ENCODE data around the gene PCDHGA12.
"Not testable (repeated sequence)": the region's sequence is repeated elsewhere in the genome, so short reads cannot be mapped to it uniquely, and the experiment has no call there.

PCDHGA12 gene

GRCh38 chr5:141407790-141408505, 22.4 kb upstream of the PCDHGA12 start, which contains the start of gene PCDHGB6:
Gene PCDHGB6 (plus strand): TSS chr5:141408021. CDS start chr5:141408203, 182 bp downstream.
- peak in 1 of 2 donors; percentile 30 for DNase-seq (ENCODE audit: low read depth in 1 of 2, low spot score in 1 of 2)

DNA sequence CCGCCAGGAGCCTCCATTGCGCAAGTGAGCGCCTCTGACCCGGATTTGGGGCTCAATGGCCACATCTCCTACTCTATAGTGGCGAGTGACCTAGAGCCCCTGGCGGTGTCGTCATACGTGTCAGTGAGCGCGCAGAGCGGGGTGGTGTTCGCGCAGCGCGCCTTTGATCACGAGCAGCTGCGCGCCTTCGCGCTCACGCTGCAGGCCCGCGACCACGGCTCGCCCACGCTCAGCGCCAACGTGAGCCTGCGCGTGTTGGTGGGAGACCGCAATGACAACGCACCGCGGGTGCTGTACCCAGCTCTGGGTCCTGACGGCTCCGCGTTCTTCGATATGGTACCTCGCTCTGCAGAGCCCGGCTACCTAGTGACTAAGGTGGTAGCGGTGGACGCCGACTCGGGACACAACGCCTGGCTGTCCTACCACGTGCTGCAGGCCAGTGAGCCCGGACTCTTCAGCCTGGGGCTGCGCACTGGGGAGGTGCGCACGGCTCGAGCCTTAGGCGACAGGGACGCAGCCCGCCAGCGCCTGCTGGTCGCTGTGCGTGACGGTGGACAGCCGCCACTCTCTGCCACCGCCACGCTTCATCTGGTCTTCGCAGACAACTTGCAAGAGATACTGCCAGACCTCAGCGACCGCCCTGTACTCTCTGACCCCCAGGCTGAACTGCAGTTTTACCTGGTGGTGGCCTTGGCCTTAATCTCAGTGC, 20.6 kb upstream of the PCDHGA12 start:
- DNase-seq (ENCODE audit: low read depth in 1 of 2, low spot score in 1 of 2): no peak

DNA sequence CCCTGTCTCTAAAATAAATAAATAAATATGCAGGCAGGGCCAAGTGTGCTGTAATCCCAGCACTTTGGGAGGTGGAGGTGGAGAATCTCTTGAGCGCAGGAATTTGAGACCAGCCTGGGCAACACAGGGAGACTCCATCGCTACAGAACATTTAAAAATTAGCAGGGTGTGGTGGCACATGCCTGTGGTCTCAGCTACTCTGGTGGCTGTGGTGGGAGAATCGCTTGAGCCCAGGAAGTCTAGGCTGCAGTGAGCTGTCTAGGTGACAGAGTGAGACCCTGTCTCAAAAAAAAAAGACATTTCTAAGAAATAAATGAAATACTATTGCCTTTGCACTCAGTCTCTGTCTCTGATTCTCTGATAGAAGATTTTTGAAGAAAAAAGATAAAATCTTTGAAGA, 18.7 kb upstream of the PCDHGA12 start:
- no peak for DNase-seq (ENCODE audit: low read depth in 1 of 2, low spot score in 1 of 2)

DNA sequence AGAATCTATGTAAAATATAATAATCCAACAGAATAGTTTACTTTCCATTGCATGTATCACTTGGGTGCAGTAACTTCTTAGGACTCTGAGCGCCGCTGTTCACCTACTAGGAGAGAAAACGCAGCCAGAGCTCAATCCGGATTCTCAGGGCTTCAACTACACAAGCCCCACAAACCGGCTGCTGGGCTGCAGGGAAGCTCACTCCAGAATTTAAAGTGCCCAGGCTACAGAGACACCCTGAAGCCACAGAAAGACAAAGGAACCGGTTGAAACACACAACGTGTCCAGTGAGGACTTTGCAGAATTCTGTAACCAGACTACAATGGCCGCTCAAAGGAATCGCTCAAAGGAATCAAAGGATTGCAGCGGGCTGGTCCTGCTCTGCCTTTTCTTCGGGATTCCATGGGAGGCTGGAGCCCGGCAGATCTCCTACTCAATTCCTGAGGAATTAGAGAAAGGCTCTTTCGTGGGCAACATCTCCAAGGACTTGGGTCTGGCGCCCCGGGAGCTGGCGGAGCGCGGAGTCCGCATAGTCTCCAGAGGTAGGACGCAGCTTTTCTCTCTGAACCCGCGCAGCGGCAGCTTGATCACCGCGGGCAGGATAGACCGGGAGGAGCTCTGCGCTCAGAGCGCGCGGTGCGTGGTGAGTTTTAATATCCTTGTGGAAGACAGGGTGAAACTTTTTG, 17.3 kb upstream of the PCDHGA12 start, which contains the start of gene PCDHGA10:
PCDHGA10 (plus strand) TSS at position 134 of the 686 bp plus-strand sequence; CDS start at position 323, 189 bp downstream.
- no peak for DNase-seq (ENCODE audit: low read depth in 1 of 2, low spot score in 1 of 2)

DNA sequence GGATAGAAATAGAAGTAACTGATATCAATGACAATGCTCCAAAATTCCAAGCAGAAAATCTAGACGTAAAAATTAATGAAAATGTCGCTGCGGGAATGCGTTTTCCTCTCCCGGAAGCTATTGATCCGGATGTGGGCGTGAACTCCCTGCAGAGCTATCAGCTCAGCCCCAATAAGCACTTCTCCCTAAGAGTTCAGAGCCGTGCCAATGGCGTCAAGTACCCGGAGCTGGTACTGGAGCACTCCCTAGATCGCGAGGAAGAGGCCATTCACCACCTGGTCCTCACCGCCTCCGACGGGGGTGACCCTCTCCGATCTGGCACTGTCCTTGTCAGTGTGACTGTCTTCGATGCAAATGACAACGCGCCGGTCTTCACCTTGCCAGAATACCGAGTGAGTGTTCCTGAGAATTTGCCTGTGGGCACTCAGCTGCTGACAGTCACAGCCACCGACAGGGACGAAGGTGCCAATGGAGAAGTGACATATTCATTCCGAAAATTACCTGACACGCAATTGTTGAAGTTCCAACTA, 16.7 kb upstream of the PCDHGA12 start:
- DNase-seq (ENCODE audit: low read depth in 1 of 2, low spot score in 1 of 2): no peak

DNA sequence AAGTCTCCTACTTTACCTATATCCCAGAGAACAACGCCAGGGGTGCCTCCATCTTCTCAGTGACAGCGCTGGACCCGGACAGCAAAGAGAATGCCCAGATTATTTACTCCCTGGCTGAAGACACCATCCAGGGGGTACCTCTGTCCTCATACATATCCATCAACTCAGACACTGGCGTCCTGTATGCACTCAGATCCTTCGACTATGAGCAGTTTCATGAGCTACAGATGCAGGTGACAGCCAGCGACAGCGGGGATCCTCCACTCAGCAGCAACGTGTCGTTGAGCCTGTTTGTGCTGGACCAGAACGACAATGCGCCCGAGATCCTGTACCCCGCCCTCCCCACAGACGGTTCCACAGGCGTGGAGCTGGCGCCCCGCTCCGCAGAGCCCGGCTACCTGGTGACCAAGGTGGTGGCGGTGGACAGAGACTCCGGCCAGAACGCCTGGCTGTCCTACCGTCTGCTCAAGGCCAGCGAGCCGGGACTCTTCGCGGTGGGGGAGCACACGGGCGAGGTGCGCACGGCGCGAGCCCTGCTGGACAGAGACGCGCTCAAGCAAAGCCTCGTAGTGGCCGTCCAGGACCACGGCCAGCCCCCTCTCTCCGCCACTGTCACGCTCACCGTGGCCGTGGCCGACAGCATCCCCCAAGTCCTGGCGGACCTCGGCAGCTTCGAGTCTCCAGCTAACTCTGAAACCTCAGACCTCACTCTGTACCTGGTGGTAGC, 15.6 kb upstream of the PCDHGA12 start:
- not testable (repeated sequence) for DNase-seq (ENCODE audit: low read depth in 1 of 2, low spot score in 1 of 2)

DNA sequence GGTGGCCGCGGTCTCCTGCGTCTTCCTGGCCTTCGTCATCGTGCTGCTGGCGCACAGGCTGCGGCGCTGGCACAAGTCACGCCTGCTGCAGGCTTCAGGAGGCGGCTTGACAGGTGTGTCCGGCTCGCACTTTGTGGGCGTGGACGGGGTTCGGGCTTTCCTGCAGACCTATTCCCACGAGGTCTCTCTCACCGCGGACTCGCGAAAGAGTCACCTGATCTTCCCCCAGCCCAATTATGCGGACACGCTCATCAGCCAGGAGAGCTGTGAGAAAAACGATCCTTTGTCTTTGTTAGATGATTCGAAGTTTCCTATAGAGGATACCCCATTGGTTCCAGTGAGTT, 15.1 kb upstream of the PCDHGA12 start:
- DNase-seq (ENCODE audit: low read depth in 1 of 2, low spot score in 1 of 2): not testable (repeated sequence)

DNA sequence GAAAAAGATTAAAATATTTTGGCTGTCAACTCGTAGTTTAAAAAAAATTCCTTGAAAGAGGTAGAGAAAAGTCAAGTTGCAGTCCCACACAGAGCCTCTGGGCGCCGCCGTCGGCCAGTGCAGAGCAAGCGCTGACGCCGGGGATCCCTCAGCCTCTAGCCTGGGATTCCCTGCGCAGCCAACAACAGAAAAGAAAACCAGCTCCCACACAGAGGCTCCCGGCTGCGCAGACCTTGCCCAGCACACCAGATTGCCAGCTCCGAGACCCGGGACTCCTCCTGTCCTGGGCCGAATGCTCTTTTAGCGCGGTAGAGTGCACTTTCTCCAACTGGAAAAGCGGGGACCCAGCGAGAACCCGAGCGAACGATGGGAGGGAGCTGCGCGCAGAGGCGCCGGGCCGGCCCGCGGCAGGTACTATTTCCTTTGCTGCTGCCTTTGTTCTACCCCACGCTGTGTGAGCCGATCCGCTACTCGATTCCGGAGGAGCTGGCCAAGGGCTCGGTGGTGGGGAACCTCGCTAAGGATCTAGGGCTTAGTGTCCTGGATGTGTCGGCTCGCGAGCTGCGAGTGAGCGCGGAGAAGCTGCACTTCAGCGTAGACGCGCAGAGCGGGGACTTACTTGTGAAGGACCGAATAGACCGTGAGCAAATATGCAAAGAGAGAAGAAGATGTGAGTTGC, 12.7 kb upstream of the PCDHGA12 start, which contains the start of gene PCDHGB7:
PCDHGB7 (plus strand) TSS at position 184 of the 679 bp plus-strand sequence; CDS start at position 367, 183 bp downstream.
- not testable (repeated sequence) for DNase-seq (ENCODE audit: low read depth in 1 of 2, low spot score in 1 of 2)

- DNase-seq (ENCODE audit: low read depth in 1 of 2, low spot score in 1 of 2): no peak
Measured at GRCh38 chr5:141419074-141419880, 11.0 kb upstream of the PCDHGA12 start.

- no peak for DNase-seq (ENCODE audit: low read depth in 1 of 2, low spot score in 1 of 2)
Measured at GRCh38 chr5:141420855-141421488, 9.3 kb upstream of the PCDHGA12 start, which contains the start of gene PCDHGA11. Gene PCDHGA11 (plus strand): TSS chr5:141421051. CDS start chr5:141421228, 177 bp downstream.

DNA sequence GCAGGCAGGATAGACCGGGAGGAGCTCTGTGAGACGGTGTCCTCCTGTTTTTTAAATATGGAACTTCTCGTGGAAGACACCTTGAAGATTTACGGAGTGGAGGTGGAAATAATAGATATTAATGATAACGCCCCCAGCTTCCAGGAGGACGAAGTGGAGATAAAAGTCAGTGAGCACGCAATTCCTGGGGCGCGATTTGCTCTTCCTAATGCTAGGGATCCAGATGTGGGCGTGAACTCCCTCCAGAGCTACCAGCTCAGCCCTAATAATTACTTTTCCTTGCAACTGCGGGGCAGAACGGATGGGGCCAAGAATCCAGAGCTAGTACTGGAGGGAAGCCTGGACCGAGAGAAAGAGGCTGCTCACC, 8.8 kb upstream of the PCDHGA12 start:
- no peak for DNase-seq (ENCODE audit: low read depth in 1 of 2, low spot score in 1 of 2)

GRCh38 chr5:141422742-141423291, 7.5 kb upstream of the PCDHGA12 start:
- DNase-seq (ENCODE audit: low read depth in 1 of 2, low spot score in 1 of 2): no peak

GRCh38 chr5:141427783-141428426, 2.4 kb upstream of the PCDHGA12 start:
- DNase-seq (ENCODE audit: low read depth in 1 of 2, low spot score in 1 of 2): no peak

GRCh38 chr5:141431286-141431685, 979 bp downstream of the PCDHGA12 start:
- DNase-seq (ENCODE audit: low read depth in 1 of 2, low spot score in 1 of 2): no peak

DNA sequence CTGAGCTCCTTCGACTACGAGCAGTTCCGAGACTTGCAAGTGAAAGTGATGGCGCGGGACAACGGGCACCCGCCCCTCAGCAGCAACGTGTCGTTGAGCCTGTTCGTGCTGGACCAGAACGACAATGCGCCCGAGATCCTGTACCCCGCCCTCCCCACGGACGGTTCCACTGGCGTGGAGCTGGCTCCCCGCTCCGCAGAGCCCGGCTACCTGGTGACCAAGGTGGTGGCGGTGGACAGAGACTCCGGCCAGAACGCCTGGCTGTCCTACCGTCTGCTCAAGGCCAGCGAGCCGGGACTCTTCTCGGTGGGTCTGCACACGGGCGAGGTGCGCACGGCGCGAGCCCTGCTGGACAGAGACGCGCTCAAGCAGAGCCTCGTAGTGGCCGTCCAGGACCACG, 2.0 kb downstream of the PCDHGA12 start:
- not testable (repeated sequence) for DNase-seq (ENCODE audit: low read depth in 1 of 2, low spot score in 1 of 2)

DNA sequence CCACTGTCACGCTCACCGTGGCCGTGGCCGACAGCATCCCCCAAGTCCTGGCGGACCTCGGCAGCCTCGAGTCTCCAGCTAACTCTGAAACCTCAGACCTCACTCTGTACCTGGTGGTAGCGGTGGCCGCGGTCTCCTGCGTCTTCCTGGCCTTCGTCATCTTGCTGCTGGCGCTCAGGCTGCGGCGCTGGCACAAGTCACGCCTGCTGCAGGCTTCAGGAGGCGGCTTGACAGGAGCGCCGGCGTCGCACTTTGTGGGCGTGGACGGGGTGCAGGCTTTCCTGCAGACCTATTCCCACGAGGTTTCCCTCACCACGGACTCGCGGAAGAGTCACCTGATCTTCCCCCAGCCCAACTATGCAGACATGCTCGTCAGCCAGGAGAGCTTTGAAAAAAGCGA, 2.4 kb downstream of the PCDHGA12 start:
- DNase-seq (ENCODE audit: low read depth in 1 of 2, low spot score in 1 of 2): not testable (repeated sequence)

DNA sequence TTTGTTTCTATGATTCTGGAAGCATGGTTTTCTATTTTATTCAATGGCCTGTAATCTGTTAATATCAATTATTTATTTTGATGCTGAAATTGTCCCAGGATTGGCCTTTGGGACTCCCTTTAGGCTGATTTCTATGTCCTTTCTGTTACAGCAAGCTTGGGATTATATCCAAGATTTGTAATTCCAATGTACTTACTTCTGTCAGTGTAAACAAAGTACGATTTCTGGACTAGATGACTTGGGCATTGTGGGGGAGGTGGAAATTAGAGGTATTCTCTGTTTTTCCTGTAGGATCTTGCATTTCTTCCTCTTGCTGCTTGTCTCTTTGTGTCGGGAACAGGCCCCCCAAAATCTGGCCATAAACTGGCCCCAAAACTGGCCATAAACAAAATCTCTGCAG, 3.7 kb downstream of the PCDHGA12 start:
- no peak for DNase-seq (ENCODE audit: low read depth in 1 of 2, low spot score in 1 of 2)

GRCh38 chr5:141437221-141437620, 6.9 kb downstream of the PCDHGA12 start:
- no peak for DNase-seq (ENCODE audit: low read depth in 1 of 2, low spot score in 1 of 2)
